GM11168 (cell line): Measurements from ENCODE around the gene TM2D1.
"Not testable (repeated sequence)": the region's sequence is repeated elsewhere in the genome, so short reads cannot be mapped to it uniquely, and the experiment has no call there.

Source experiments
- in situ Hi-C: fragments of 300-500 bp; cut with MboI; formaldehyde crosslinking; loops from one replicate; pipeline ENCODE4 v1.12.0; 2022; ENCODE audit warnings: low sequenced_read_pairs; ENCODE audit not compliant: unreplicated experiment

Gene TM2D1

GRCh38 chr1:61724813-61725694, at the start of gene TM2D1:
TSS of gene TM2D1 (minus strand) at chr1:61725141. CDS start at chr1:61725120, 21 bp downstream.
- in situ Hi-C loops = no loop called here

- in situ Hi-C loops = no loop called here
Observed at GRCh38 chr1:61770131-61770530, 45.2 kb upstream of the TM2D1 start.

DNA sequence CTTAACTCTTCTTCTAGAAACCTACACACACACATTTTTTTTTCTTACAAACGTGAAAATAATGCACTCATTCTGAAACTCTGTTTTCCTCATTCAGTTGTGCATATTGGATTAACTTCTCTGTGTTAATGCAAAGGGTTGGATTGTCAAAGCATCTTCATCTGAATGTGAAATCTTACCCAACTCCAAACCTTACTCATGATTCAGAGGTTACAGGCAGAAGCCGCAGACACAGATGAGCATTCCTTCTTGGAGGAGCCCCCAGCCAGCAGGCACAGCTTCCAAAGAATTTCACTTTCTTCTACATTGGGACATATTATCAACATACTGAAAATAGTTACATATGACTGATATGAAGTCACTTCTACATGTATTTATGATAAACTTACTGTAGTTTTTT, 33.0 kb upstream of the TM2D1 start:
- in situ Hi-C loops = no loop called here

DNA sequence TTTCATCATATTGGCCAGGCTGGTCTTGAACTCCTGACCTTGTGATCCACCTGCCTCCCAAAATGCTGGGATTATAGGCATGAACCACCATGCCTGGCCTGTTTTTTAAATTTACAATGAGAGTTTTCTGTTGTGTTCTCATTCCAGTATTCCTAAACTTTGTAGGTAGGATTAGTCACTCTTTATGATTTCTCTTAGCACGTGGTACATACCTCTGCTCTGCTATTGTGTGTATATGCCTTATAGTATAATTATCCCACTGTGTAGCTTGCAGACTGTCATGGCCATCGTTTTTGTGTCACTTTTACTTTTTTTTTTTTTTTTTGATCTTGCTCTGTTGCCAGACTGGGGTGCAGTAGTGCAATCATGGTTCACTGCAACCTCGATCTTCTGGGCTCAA, 31.8 kb upstream of the TM2D1 start:
- in situ Hi-C loops = no loop called here

DNA sequence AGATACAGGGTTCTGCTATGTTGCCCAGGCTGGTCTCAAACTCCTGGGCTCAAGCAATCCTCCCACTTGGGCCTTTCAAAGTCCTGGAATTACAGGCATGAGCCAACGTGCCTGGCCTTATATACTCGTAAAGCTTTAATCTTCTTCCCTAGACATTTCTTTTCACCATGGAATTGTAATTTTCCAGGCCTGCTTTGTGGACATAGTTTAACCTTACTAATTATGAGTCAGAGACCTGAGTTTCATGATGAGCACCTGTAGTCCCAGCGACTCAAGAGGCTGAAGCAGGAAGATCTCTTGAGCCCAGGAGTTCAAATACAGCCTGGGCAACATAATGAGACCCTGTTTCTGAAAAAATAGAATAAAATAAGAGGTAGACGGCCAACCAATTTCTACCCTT, 29.6 kb upstream of the TM2D1 start:
- in situ Hi-C loops = no loop called here

- in situ Hi-C loops = no loop called here
Observed at GRCh38 chr1:61753998-61754508, 29.1 kb upstream of the TM2D1 start.

GRCh38 chr1:61752921-61753389, 28.0 kb upstream of the TM2D1 start:
- in situ Hi-C loops = no loop called here

DNA sequence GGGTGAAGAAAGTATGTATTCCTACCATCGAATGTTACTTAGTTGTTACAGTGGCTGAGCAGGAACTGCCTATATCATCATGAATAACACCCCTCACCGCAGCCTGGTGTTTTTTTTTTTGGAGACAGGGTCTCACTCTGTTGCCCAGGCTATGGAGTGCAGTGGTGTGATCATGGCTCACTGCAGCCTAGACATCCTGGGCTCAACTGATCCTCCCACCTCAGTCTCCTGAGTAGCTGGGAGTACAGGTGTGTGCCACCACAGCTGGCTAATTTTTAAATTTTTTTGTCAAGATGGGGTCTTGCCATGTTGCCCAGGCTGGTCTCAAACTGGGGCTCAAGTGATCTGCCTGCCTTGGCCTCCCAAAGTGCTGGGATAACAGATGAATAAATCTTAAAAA, 24.6 kb upstream of the TM2D1 start:
- in situ Hi-C loops = no loop called here

DNA sequence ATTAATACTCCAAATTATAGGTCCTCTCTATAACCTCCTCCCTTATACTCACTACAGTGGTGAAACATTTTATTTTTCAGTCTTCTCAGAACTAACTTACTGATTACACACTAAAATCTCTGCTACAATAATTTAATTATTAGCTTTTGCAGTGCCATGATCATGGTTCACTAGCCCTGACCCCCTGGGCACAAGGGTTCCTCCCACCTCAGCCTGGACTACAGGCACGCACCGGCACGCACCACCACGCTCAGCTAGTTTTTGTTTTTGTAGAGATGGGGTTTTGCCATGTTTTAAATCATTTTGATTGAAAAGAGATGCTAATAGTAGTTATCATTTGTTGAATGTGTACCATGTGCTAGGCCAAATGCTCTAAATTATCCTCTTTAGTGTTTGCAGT, 23.6 kb upstream of the TM2D1 start:
- in situ Hi-C loops = no loop called here

- in situ Hi-C loops = no loop called here
Observed at GRCh38 chr1:61746813-61747212, 21.9 kb upstream of the TM2D1 start.

- in situ Hi-C loops = no loop called here
Observed at GRCh38 chr1:61743716-61744580, 19.0 kb upstream of the TM2D1 start.

DNA sequence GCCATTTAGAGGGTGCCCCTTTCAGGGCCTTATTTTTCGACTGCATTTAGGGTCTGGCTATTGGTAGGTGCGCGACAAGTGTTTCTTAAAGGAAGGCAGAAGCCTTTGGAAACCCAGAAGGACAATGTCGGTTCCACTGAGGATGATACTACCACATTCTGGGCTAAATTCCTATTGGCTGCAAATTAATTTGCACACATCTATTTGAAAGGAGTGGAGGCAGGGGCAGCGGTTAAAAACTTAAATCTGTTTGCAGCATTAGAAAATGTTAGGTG, 18.4 kb upstream of the TM2D1 start:
- in situ Hi-C loops = no loop called here

DNA sequence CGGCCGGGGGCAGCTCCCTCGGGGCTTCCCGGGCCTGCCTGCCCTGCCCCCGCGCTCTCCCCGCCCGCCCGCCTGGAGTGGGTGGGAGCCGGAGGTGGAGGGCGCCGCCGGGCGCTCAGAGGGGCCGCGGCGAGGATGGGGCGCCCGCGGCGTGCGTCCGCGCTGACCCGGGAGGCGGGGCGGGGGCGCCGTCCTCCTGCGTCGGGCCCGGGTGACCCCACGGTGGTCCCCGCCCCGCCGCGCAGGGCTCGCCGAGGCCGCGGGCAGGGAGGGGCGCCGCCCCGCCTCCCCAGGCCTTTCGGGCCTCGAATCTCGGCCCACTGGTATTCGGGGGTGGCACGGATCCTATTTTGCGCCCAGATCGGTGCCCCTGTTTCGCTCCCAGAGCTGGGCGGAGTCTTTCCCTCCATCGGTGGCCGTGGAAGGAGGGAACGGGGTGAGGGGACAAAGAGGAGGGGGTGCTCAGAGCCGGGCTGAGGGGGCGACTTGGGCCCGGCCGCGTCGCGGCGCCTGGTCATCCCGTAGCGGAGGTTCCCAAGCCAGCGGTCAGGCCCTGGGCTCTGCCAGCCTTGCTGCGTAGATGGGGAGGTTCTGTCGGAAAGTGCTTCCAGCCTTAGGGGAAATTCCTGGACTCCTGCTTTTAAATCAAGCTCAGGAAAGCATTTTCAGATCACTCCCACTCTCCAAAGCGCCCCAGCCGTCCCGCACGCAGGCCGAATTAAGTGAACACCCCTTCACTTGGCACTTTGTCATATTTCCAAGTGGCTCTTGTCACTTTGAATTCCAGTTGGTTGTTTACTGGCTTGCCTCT, 17.9 kb upstream of the TM2D1 start:
- in situ Hi-C loops = no loop called here

DNA sequence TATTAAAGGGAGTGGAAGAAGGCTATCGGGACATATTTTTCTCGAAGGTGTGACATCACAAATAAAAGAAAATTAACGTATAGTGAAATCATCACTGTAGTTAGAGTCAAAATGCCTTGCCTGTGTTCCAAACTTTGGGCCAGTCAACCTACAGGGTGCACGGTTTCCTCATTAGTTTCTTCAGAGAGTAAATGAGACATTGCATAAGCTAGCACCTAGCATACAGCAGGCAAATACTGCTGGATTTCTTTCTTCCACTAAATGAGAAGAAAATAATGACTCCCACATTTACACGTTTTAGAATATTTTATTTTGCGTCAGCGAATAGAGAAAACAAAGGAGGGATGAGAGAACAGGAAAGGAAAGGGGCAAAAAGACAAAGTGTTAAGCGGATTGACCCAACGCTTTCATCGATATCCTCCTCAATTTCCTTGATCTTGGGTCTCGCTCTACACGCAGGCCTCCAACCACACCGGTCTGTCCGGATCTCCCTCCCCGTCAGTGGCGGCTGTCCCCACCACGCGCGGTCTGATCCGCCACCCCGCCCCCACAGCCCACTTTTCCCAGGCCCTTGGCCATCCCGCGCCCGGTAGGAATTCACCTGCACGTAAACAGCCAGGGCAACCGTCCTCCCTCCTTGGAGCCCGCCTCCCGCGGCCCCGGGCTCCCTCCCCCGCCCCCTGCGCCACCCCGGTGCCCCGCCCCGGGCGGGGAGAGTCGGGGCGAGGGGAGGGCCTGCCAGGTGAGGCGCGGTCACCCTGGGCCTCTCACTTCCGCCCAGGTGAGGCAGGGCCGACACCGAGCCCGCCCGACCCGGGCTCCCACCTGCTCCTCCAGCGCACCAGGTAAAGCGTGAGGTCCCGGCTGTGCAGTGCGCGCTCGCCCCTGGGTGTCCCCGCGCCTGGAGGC, 17.0 kb upstream of the TM2D1 start, which contains the start of gene PATJ:
PATJ (plus strand) TSS at position 770 of the 909 bp plus-strand sequence. CDS start 20,413 bp downstream, outside the sequence.
- in situ Hi-C loops = no loop called here

DNA sequence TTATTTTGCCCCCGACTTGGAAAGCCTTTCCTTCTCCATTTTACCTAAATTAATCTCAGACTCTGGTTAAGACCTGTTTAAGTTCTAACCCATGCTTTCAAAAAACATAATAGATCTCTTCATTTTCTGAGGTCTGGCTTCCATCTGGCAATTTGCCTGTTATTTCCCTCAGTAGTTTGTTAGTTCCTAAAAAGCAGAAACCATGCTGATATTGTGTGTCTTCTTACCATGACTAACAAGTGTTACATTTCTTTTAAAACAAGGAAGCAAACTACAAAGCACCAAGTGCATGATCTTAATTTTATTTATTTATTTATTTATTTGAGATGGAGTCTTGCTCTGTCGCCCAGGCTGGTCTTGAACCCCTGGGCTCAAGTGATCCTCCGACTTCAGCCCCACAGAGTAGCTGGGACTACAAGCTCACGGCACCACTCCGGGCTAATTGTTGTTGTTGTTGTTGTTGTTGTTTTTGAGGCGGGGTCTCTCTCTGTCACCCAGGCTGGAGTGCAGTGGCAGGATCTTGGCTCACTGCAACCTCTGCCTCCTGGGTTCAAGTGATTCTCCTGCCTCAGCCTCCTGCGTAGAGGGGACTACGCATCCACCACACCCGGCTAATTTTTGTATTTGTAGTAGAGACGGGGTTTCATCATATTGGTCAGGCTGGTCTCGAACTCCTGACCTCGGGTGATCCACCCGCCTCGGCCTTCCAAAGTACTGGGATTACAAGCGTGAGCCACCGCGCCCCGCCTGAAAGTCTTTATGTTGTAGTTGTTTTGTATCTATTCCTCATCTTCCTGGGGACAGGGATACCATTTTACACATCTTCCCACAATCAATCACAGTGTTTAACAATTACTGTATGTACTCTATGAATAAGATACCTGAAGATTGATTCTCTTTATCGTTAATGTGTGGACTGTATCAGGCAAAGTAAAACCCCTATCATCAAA, 16.1 kb upstream of the TM2D1 start:
- in situ Hi-C loops = no loop called here

DNA sequence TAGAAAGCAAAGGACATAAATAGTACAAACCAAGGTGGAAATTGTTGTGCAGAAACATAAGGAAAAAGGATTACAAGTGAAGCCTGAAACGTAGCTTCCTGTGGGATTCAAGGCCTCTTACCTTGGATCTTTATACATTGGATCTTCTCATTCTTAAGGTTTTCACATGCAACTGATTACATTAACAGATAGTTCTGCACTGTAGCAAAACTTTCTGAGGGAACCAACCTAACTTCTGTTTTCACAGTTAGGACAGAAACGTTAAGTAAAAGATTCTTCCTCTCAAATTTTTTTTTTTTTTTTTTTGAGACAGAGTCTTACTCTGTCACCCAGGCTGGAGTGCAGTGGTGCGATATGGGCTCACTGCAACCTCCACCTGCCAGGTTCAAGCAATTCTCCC, 7.8 kb upstream of the TM2D1 start:
- in situ Hi-C loops = no loop called here

GRCh38 chr1:61730679-61731078, 5.7 kb upstream of the TM2D1 start:
- in situ Hi-C loops = not testable (repeated sequence)

DNA sequence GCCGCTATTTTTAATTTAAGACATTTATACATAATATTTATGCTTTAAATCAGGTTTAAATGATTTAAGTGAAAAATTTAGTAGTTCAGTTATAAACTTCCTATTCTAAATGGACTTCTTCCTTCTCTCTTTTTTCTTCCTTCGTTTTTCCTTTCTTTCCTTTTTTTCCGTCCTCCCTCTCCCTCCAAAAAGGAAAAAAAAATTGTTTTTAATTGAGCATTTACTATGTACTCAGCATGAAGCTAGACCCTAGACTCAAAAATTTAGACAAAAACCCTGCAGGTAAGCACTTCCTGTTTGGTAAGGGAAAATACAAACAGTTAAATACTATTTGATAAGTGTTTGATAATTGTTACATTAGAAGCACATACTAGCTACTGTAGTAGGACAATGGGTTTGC, 2.6 kb upstream of the TM2D1 start:
- in situ Hi-C loops = no loop called here
